Measurements from ENCODE around the gene MBP.

MBP gene

GRCh38 chr18:77132369-77133050 lies at the start of gene MBP:
TSS of gene MBP (minus strand) at chr18:77132783. CDS start at chr18:77105261, 27,522 bp downstream.
- Histone ChIP-seq H3K4me3 (ENCODE audit: low read depth, low read length) (peak within 1 kb of the TSS; percentile 62), H3K4me1 (ENCODE audit: control insufficient read depth, insufficient read depth, low read length) (no peaks in the 10 kb centered on the region), H3K27me3 (ENCODE audit: control insufficient read depth, insufficient read depth, low read length) (peaks cover 30% of the 10 kb centered on the region)

GRCh38 chr18:77181950-77182707 lies 49.5 kb upstream of the MBP start:
- H3K27me3 ChIP-seq (ENCODE audit: control insufficient read depth, insufficient read depth, low read length) = no peaks in the 10 kb centered on the region
- no peaks in the 10 kb centered on the region for H3K36me3 ChIP-seq (ENCODE audit: control insufficient read depth, insufficient read depth, low read length)
- H3K4me3 ChIP-seq (ENCODE audit: low read depth, low read length) = no peak overlapping the region
- no peaks in the 10 kb centered on the region for H3K4me1 ChIP-seq (ENCODE audit: control insufficient read depth, insufficient read depth, low read length)
- H3K9ac ChIP-seq (ENCODE audit: low read depth, low read length) = no peak overlapping the region
- H3K9me3 ChIP-seq (ENCODE audit: control insufficient read depth, insufficient read depth, low read length) = no peaks in the 10 kb centered on the region

More at GRCh38 chr18:77132369-77133050, at the start of gene MBP:
- H3K9me3 ChIP-seq (ENCODE audit: control insufficient read depth, insufficient read depth, low read length) = no peaks in the 10 kb centered on the region
- no peaks in the 10 kb centered on the region for H3K36me3 ChIP-seq (ENCODE audit: control insufficient read depth, insufficient read depth, low read length)
- H3K9ac ChIP-seq (ENCODE audit: low read depth, low read length) = peak within 1 kb of the TSS; percentile 60

GRCh38 chr18:77178559-77178958 lies 46.0 kb upstream of the MBP start:
- no peaks in the 10 kb centered on the region for H3K27me3 ChIP-seq (ENCODE audit: control insufficient read depth, insufficient read depth, low read length)
- no peaks in the 10 kb centered on the region for H3K36me3 ChIP-seq (ENCODE audit: control insufficient read depth, insufficient read depth, low read length)
- H3K4me3 ChIP-seq (ENCODE audit: low read depth, low read length) = no peak overlapping the region
- H3K9me3 ChIP-seq (ENCODE audit: control insufficient read depth, insufficient read depth, low read length) = no peaks in the 10 kb centered on the region
- no peak overlapping the region for H3K9ac ChIP-seq (ENCODE audit: low read depth, low read length)
- H3K4me1 ChIP-seq (ENCODE audit: control insufficient read depth, insufficient read depth, low read length) = no peaks in the 10 kb centered on the region

GRCh38 chr18:77177009-77177408 lies 44.4 kb upstream of the MBP start:
- no peak overlapping the region for H3K9ac ChIP-seq (ENCODE audit: low read depth, low read length)
- no peak overlapping the region for H3K4me3 ChIP-seq (ENCODE audit: low read depth, low read length)
- no peaks in the 10 kb centered on the region for H3K27me3 ChIP-seq (ENCODE audit: control insufficient read depth, insufficient read depth, low read length)
- no peaks in the 10 kb centered on the region for H3K4me1 ChIP-seq (ENCODE audit: control insufficient read depth, insufficient read depth, low read length)
- H3K36me3 ChIP-seq (ENCODE audit: control insufficient read depth, insufficient read depth, low read length) = no peaks in the 10 kb centered on the region
- H3K9me3 ChIP-seq (ENCODE audit: control insufficient read depth, insufficient read depth, low read length) = no peaks in the 10 kb centered on the region

- no peaks in the 10 kb centered on the region for H3K9me3 ChIP-seq (ENCODE audit: control insufficient read depth, insufficient read depth, low read length)
- no peak overlapping the region for H3K4me3 ChIP-seq (ENCODE audit: low read depth, low read length)
- H3K4me1 ChIP-seq (ENCODE audit: control insufficient read depth, insufficient read depth, low read length) = no peaks in the 10 kb centered on the region
- H3K36me3 ChIP-seq (ENCODE audit: control insufficient read depth, insufficient read depth, low read length) = no peaks in the 10 kb centered on the region
- no peaks in the 10 kb centered on the region for H3K27me3 ChIP-seq (ENCODE audit: control insufficient read depth, insufficient read depth, low read length)
- no peak overlapping the region for H3K9ac ChIP-seq (ENCODE audit: low read depth, low read length)
These were observed 40.9 kb upstream of the MBP start for GRCh38 chr18:77173275-77174030.

- Histone ChIP-seq H3K36me3 (ENCODE audit: control insufficient read depth, insufficient read depth, low read length) (no peaks in the 10 kb centered on the region), H3K9me3 (ENCODE audit: control insufficient read depth, insufficient read depth, low read length) (no peaks in the 10 kb centered on the region), H3K4me1 (ENCODE audit: control insufficient read depth, insufficient read depth, low read length) (peaks cover 2% of the 10 kb centered on the region), H3K9ac (ENCODE audit: low read depth, low read length) (no peak overlapping the region), H3K27me3 (ENCODE audit: control insufficient read depth, insufficient read depth, low read length) (no peaks in the 10 kb centered on the region), H3K4me3 (ENCODE audit: low read depth, low read length) (no peak overlapping the region)
These were observed 38.4 kb upstream of the MBP start for GRCh38 chr18:77170890-77171410.

GRCh38 chr18:77168811-77169311 lies 36.3 kb upstream of the MBP start:
- Histone ChIP-seq H3K27me3 (ENCODE audit: control insufficient read depth, insufficient read depth, low read length) (no peaks in the 10 kb centered on the region), H3K9me3 (ENCODE audit: control insufficient read depth, insufficient read depth, low read length) (no peaks in the 10 kb centered on the region), H3K9ac (ENCODE audit: low read depth, low read length) (no peak overlapping the region), H3K4me3 (ENCODE audit: low read depth, low read length) (no peak overlapping the region), H3K4me1 (ENCODE audit: control insufficient read depth, insufficient read depth, low read length) (peaks cover 2% of the 10 kb centered on the region), H3K36me3 (ENCODE audit: control insufficient read depth, insufficient read depth, low read length) (no peaks in the 10 kb centered on the region)

GRCh38 chr18:77167251-77167650 lies 34.7 kb upstream of the MBP start:
- Histone ChIP-seq H3K4me1 (ENCODE audit: control insufficient read depth, insufficient read depth, low read length) (peaks cover 2% of the 10 kb centered on the region), H3K4me3 (ENCODE audit: low read depth, low read length) (no peak overlapping the region), H3K9me3 (ENCODE audit: control insufficient read depth, insufficient read depth, low read length) (no peaks in the 10 kb centered on the region), H3K27me3 (ENCODE audit: control insufficient read depth, insufficient read depth, low read length) (no peaks in the 10 kb centered on the region), H3K9ac (ENCODE audit: low read depth, low read length) (no peak overlapping the region), H3K36me3 (ENCODE audit: control insufficient read depth, insufficient read depth, low read length) (no peaks in the 10 kb centered on the region)

- Histone ChIP-seq H3K27me3 (ENCODE audit: control insufficient read depth, insufficient read depth, low read length) (no peaks in the 10 kb centered on the region), H3K4me1 (ENCODE audit: control insufficient read depth, insufficient read depth, low read length) (peaks cover 8% of the 10 kb centered on the region), H3K4me3 (ENCODE audit: low read depth, low read length) (no peak overlapping the region), H3K9me3 (ENCODE audit: control insufficient read depth, insufficient read depth, low read length) (no peaks in the 10 kb centered on the region), H3K36me3 (ENCODE audit: control insufficient read depth, insufficient read depth, low read length) (no peaks in the 10 kb centered on the region), H3K9ac (ENCODE audit: low read depth, low read length) (no peak overlapping the region)
These were observed 33.9 kb upstream of the MBP start for GRCh38 chr18:77166523-77166922.

- Histone ChIP-seq H3K9ac (ENCODE audit: low read depth, low read length) (no peak overlapping the region), H3K4me3 (ENCODE audit: low read depth, low read length) (no peak overlapping the region), H3K9me3 (ENCODE audit: control insufficient read depth, insufficient read depth, low read length) (no peaks in the 10 kb centered on the region), H3K36me3 (ENCODE audit: control insufficient read depth, insufficient read depth, low read length) (no peaks in the 10 kb centered on the region), H3K4me1 (ENCODE audit: control insufficient read depth, insufficient read depth, low read length) (peaks cover 15% of the 10 kb centered on the region), H3K27me3 (ENCODE audit: control insufficient read depth, insufficient read depth, low read length) (no peaks in the 10 kb centered on the region)
These were observed 33.1 kb upstream of the MBP start for GRCh38 chr18:77165503-77166188.
